GM06990 (cell line): Measurements from ENCODE around the gene IL15.

Source experiments
- DNase-seq: peaks from one replicate; pipeline ENCODE4 v3.0.0-alpha.2; 2011; ENCODE audit not compliant: insufficient read length; ENCODE audit errors: extremely low read depth
- H3K27me3 ChIP-seq: replicated peaks from 2 replicates; pipeline ENCODE4 v1.6.0; 2011; ENCODE audit warnings: low read length; ENCODE audit not compliant: control insufficient read depth, insufficient read depth
- H3K36me3 ChIP-seq: 2 replicates; pipeline ENCODE4 v1.5.1; 2011; ENCODE audit warnings: low read length; ENCODE audit not compliant: control insufficient read depth, insufficient read depth
- H3K4me3 ChIP-seq: replicated peaks from 2 replicates; pipeline ENCODE4 v1.5.1; 2011; ENCODE audit warnings: low read depth, mild to moderate bottlenecking, control low read depth, low read length
- CTCF ChIP-seq: IDR thresholded peaks from 2 replicates; pipeline ENCODE4 v1.5.1; 2011; ENCODE audit warnings: low read length, control low read depth, mild to moderate bottlenecking, inconsistent platforms; ENCODE audit not compliant: insufficient read depth, poor library complexity, severe bottlenecking

IL15 gene

GRCh38 chr4:141642063-141642462, 5.7 kb downstream of the IL15 start:
- Histone ChIP-seq H3K27me3 (no peaks in the 10 kb centered on the region), H3K4me3 (no peak overlapping the region), H3K36me3 (no peaks in the 10 kb centered on the region)
- TF ChIP-seq CTCF, result no peak
- no peak for DNase-seq

GRCh38 chr4:141642711-141643110, 6.3 kb downstream of the IL15 start:
- Histone ChIP-seq H3K36me3 (no peaks in the 10 kb centered on the region), H3K4me3 (no peak overlapping the region), H3K27me3 (no peaks in the 10 kb centered on the region)
- no peak for DNase-seq
- TF ChIP-seq CTCF, result no peak

GRCh38 chr4:141643557-141643956, 7.2 kb downstream of the IL15 start:
- no peak overlapping the region for H3K4me3 ChIP-seq
- H3K36me3 ChIP-seq, result no peaks in the 10 kb centered on the region
- H3K27me3 ChIP-seq, result no peaks in the 10 kb centered on the region
- no peak for TF ChIP-seq CTCF
- DNase-seq, result no peak

GRCh38 chr4:141645611-141646340, 9.4 kb downstream of the IL15 start:
- no peak for TF ChIP-seq CTCF

GRCh38 chr4:141646969-141647368, 10.6 kb downstream of the IL15 start:
- DNase-seq, result no peak
- Histone ChIP-seq H3K36me3 (no peaks in the 10 kb centered on the region), H3K27me3 (no peaks in the 10 kb centered on the region), H3K4me3 (no peak overlapping the region)
- no peak for TF ChIP-seq CTCF

More at GRCh38 chr4:141645611-141646340, 9.4 kb downstream of the IL15 start:
- Histone ChIP-seq H3K4me3 (no peak overlapping the region), H3K27me3 (no peaks in the 10 kb centered on the region), H3K36me3 (no peaks in the 10 kb centered on the region)
- DNase-seq, result no peak

GRCh38 chr4:141647966-141648365, 11.6 kb downstream of the IL15 start:
- Histone ChIP-seq H3K36me3 (no peaks in the 10 kb centered on the region), H3K4me3 (no peak overlapping the region), H3K27me3 (no peaks in the 10 kb centered on the region)
- TF ChIP-seq CTCF, result no peak
- DNase-seq, result no peak
